Measurements from ENCODE around the gene LGALS12. TPM values are rescaled to one million over a fixed set of nuclear protein-coding genes. Genes with fewer than 3 reads are reported as not detected.

The LGALS12 gene
- total RNA-seq, 1 experiment from 2014 or later = 0.07 TPM

GRCh38 chr11:63491240-63491587 is 14.7 kb upstream of the LGALS12 start:
- DNase-seq (no peak), ATAC-seq (no peak)
- intact Hi-C loops (cut with micrococcal nuclease) = no loop called here
- Histone ChIP-seq H3K9me3 (ENCODE audit: low read length) (no peaks in the 10 kb centered on the region), H2AFZ (ENCODE audit: low read length) (no peak overlapping the region), H3F3A (ENCODE audit: low read length, unreplicated experiment) (no peaks in the 10 kb centered on the region), H3K4me1 (ENCODE audit: insufficient read depth, low read length) (no peaks in the 10 kb centered on the region), H3K9ac (ENCODE audit: low read length) (no peak overlapping the region), H4K20me1 (ENCODE audit: low read length) (no peaks in the 10 kb centered on the region), H3K9me2 (replicated peaks; ENCODE audit: low read length) (no peaks in the 10 kb centered on the region), H3K79me2 (ENCODE audit: low read length) (no peaks in the 10 kb centered on the region), H3K4me3 (ENCODE audit: low read length) (no peak overlapping the region), H3K27me3 (ENCODE audit: low read length) (no peaks in the 10 kb centered on the region), H3K27ac (ENCODE audit: low read length) (no peak overlapping the region), H3K36me3 (ENCODE audit: low read depth, low read length) (no peaks in the 10 kb centered on the region), H3K4me2 (ENCODE audit: low read length) (no peak overlapping the region)
- TF ChIP-seq, protein P1, sequence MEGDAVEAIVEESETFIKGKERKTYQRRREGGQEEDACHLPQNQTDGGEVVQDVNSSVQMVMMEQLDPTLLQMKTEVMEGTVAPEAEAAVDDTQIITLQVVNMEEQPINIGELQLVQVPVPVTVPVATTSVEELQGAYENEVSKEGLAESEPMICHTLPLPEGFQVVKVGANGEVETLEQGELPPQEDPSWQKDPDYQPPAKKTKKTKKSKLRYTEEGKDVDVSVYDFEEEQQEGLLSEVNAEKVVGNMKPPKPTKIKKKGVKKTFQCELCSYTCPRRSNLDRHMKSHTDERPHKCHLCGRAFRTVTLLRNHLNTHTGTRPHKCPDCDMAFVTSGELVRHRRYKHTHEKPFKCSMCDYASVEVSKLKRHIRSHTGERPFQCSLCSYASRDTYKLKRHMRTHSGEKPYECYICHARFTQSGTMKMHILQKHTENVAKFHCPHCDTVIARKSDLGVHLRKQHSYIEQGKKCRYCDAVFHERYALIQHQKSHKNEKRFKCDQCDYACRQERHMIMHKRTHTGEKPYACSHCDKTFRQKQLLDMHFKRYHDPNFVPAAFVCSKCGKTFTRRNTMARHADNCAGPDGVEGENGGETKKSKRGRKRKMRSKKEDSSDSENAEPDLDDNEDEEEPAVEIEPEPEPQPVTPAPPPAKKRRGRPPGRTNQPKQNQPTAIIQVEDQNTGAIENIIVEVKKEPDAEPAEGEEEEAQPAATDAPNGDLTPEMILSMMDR (conservative IDR thresholded peaks at IDR 0.05; ENCODE audit: low read depth, low read length) = no peak
- TF ChIP-seq EZH2phosphoT487 (IDR thresholded peaks at IDR 0.05; ENCODE audit: borderline replicate concordance, low read length) (no peak), EZH2 (IDR thresholded peaks at IDR 0.05; ENCODE audit: low read length, unreplicated experiment) (no peak)
- no TSS peak for BruUV-seq (replicated peaks)
- CTCF ChIA-PET = no interaction called here
- POLR2A ChIA-PET (ENCODE audit: unreplicated experiment) = no interaction called here

DNA sequence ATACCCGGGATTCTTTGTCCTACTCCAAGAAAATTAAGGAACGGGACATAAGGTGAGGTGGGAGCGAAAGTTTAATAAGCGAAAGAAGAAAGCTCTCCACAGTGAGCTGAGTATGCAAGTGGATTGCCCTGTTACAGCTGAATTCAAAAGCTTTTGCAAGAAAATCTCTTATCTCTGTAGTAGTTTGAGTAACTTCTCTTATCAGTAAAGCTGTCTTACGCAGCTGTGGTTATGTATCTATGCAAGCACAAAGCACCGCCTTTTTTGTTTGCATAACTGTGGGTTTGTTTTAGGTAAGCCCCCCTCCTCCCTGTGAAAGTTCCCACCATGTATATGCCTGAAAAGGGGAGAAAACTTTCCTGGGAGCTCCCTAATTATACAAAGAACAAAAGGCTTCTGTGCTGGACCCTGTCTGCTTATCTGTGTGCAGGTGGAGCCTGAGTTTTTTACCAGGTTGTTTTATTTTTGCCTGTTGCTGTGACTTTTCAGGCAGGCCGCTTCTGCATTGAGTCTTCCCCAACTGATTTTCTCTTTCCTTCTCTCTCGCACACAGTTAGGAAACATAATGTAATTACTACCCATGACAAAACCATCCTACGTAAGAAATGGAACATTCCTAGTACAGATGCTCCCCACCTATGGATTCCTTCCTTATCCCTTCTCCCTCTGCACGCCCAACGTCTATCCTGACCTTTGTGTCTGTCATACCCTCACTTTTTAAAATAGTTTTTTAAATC is 14.1 kb upstream of the LGALS12 start:
- H4K20me1 ChIP-seq (ENCODE audit: low read length) = no peaks in the 10 kb centered on the region
- ChIA-PET CTCF (no interaction called here), POLR2A (ENCODE audit: unreplicated experiment) (no interaction called here)
- H3K4me1 ChIP-seq (ENCODE audit: insufficient read depth, low read length) = no peaks in the 10 kb centered on the region
- TF ChIP-seq EZH2 (IDR thresholded peaks at IDR 0.05; ENCODE audit: low read length, unreplicated experiment) = no peak
- no peak for TF ChIP-seq EZH2phosphoT487 (IDR thresholded peaks at IDR 0.05; ENCODE audit: borderline replicate concordance, low read length)
- TF ChIP-seq, protein P1 (conservative IDR thresholded peaks at IDR 0.05; ENCODE audit: low read depth, low read length) = no peak
- H3K4me3 ChIP-seq (ENCODE audit: low read length) = no peak overlapping the region
- no peaks in the 10 kb centered on the region for H3K9me3 ChIP-seq (ENCODE audit: low read length)
- no peaks in the 10 kb centered on the region for H3K9me2 ChIP-seq (replicated peaks; ENCODE audit: low read length)
- H3K36me3 ChIP-seq (ENCODE audit: low read depth, low read length) = no peaks in the 10 kb centered on the region
- ATAC-seq (no peak), DNase-seq (no peak)
- no peak overlapping the region for H3K27ac ChIP-seq (ENCODE audit: low read length)
- no peaks in the 10 kb centered on the region for H3K79me2 ChIP-seq (ENCODE audit: low read length)
- no peaks in the 10 kb centered on the region for H3F3A ChIP-seq (ENCODE audit: low read length, unreplicated experiment)
- no peaks in the 10 kb centered on the region for H3K27me3 ChIP-seq (ENCODE audit: low read length)
- no peak overlapping the region for H3K9ac ChIP-seq (ENCODE audit: low read length)
- no TSS peak for BruUV-seq (replicated peaks)
- intact Hi-C loops (cut with micrococcal nuclease) = no loop called here
- no peak overlapping the region for H3K4me2 ChIP-seq (ENCODE audit: low read length)
- no peak overlapping the region for H2AFZ ChIP-seq (ENCODE audit: low read length)

DNA sequence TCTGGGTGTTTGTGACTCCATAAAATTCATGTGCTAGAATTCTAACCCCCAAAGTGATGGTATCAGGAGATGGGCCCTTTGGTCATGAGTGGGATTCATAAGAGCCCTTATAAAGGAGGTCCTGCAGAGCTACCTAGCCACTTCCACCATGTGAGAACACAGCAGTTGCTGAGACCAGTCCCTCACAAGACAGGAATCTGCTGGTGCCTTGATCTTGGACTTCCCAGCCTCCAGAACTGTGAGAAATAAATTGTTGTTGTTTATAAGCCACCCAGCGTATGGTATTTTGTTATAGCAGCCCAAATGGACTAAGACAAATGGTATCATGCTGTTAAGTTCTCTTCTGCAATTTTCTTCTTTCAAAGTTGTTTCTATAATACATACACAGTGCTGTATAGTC is 13.4 kb upstream of the LGALS12 start:
- BruUV-seq (replicated peaks) = no TSS peak
- ChIA-PET CTCF (no interaction called here), POLR2A (ENCODE audit: unreplicated experiment) (no interaction called here)
- Histone ChIP-seq H3K36me3 (ENCODE audit: low read depth, low read length) (no peaks in the 10 kb centered on the region), H3K9me3 (ENCODE audit: low read length) (no peaks in the 10 kb centered on the region), H3K4me2 (ENCODE audit: low read length) (no peak overlapping the region), H4K20me1 (ENCODE audit: low read length) (no peaks in the 10 kb centered on the region), H3K9me2 (replicated peaks; ENCODE audit: low read length) (no peaks in the 10 kb centered on the region), H2AFZ (ENCODE audit: low read length) (no peak overlapping the region), H3K9ac (ENCODE audit: low read length) (no peak overlapping the region), H3K27me3 (ENCODE audit: low read length) (no peaks in the 10 kb centered on the region), H3K79me2 (ENCODE audit: low read length) (no peaks in the 10 kb centered on the region), H3K4me3 (ENCODE audit: low read length) (no peak overlapping the region), H3F3A (ENCODE audit: low read length, unreplicated experiment) (no peaks in the 10 kb centered on the region), H3K27ac (ENCODE audit: low read length) (no peak overlapping the region), H3K4me1 (ENCODE audit: insufficient read depth, low read length) (no peaks in the 10 kb centered on the region)
- ATAC-seq (no peak), DNase-seq (no peak)
- intact Hi-C loops (cut with micrococcal nuclease) = no loop called here
- TF ChIP-seq, protein P1 (conservative IDR thresholded peaks at IDR 0.05; ENCODE audit: low read depth, low read length) = no peak
- TF ChIP-seq EZH2 (IDR thresholded peaks at IDR 0.05; ENCODE audit: low read length, unreplicated experiment) (no peak), EZH2phosphoT487 (IDR thresholded peaks at IDR 0.05; ENCODE audit: borderline replicate concordance, low read length) (no peak)
